H9 (cell line): ENCODE measurements around the gene OPHN1. TPM values are rescaled to one million over a fixed set of nuclear protein-coding genes. Genes with fewer than 3 reads are reported as not detected.

Source experiments
- DNase-seq: peaks from one replicate; pipeline ENCODE4 v3.0.0-alpha.2; 2017
- H2AFZ ChIP-seq: one replicate; pipeline ENCODE4 v1.6.1; 2013; ENCODE audit warnings: mild to moderate bottlenecking, low read length, control low read depth, moderate library complexity
- H2AK5ac ChIP-seq: 2 replicates; pipeline ENCODE4 v1.6.1; 2013; ENCODE audit warnings: low read length, control low read depth, mixed read lengths; ENCODE audit not compliant: insufficient read length
- H2BK120ac ChIP-seq: one replicate; pipeline ENCODE4 v1.6.1; 2013; ENCODE audit warnings: low read depth, mild to moderate bottlenecking, low read length, control low read depth, inconsistent platforms; ENCODE audit not compliant: poor library complexity, severe bottlenecking
- H2BK12ac ChIP-seq: 2 replicates; pipeline ENCODE4 v1.6.1; 2013; ENCODE audit warnings: low read length, control low read depth, mixed read lengths, low read depth; ENCODE audit not compliant: insufficient read length
- H2BK15ac ChIP-seq: 2 replicates; pipeline ENCODE4 v1.6.1; 2013; ENCODE audit warnings: low read depth, low read length, control low read depth
- H2BK20ac ChIP-seq: one replicate; pipeline ENCODE4 v1.6.1; 2013; ENCODE audit warnings: low read depth, mild to moderate bottlenecking, low read length, control low read depth, inconsistent platforms; ENCODE audit not compliant: poor library complexity, severe bottlenecking
- H2BK5ac ChIP-seq: 2 replicates; pipeline ENCODE4 v1.6.1; 2013; ENCODE audit warnings: low read length, control low read depth, mixed read lengths; ENCODE audit not compliant: insufficient read length
- H3K14ac ChIP-seq: 2 replicates; pipeline ENCODE4 v1.6.1; 2013; ENCODE audit warnings: low read length, control low read depth; ENCODE audit not compliant: insufficient read depth
- H3K18ac ChIP-seq: 2 replicates; pipeline ENCODE4 v1.6.1; 2013; ENCODE audit warnings: low read depth, mild to moderate bottlenecking, mixed read lengths, low read length, control low read depth; ENCODE audit not compliant: insufficient read length
- H3K23ac ChIP-seq: 2 replicates; pipeline ENCODE4 v1.6.1; 2013; ENCODE audit warnings: low read length, control low read depth, mixed read lengths, low read depth; ENCODE audit not compliant: insufficient read length
- H3K23me2 ChIP-seq: 2 replicates; pipeline ENCODE4 v1.6.1; 2013; ENCODE audit warnings: low read depth, mild to moderate bottlenecking, mixed read lengths, low read length, control low read depth; ENCODE audit not compliant: insufficient read length, poor library complexity, severe bottlenecking
- H3K27ac ChIP-seq: 2 replicates; pipeline ENCODE4 v1.5.1; 2013; ENCODE audit warnings: low read length, control low read depth, mixed read lengths, low read depth; ENCODE audit not compliant: insufficient read length
- H3K27me3 ChIP-seq: 2 replicates; pipeline ENCODE4 v1.6.1; 2013; ENCODE audit warnings: low read length, control low read depth, inconsistent platforms; ENCODE audit not compliant: insufficient read depth
- H3K4ac ChIP-seq: 2 replicates; pipeline ENCODE4 v1.6.1; 2013; ENCODE audit warnings: low read depth, mild to moderate bottlenecking, control low read depth, inconsistent platforms, low read length, moderate library complexity
- H3K4me1 ChIP-seq: 2 replicates; pipeline ENCODE4 v1.6.1; 2013; ENCODE audit warnings: low read length, control low read depth, inconsistent platforms; ENCODE audit not compliant: insufficient read depth
- H3K4me2 ChIP-seq: 2 replicates; pipeline ENCODE4 v1.6.1; 2013; ENCODE audit warnings: low read length, control low read depth, mixed read lengths; ENCODE audit not compliant: insufficient read length, insufficient read depth
- H3K56ac ChIP-seq: 2 replicates; pipeline ENCODE4 v1.6.1; 2013; ENCODE audit warnings: low read depth, mild to moderate bottlenecking, mixed read lengths, low read length, control low read depth; ENCODE audit not compliant: insufficient read length
- H3K79me1 ChIP-seq: 2 replicates; pipeline ENCODE4 v1.6.1; 2013; ENCODE audit warnings: low read depth, mild to moderate bottlenecking, moderate library complexity, low read length, control low read depth, inconsistent platforms; ENCODE audit not compliant: insufficient read depth, poor library complexity, severe bottlenecking
- H3K79me2 ChIP-seq: 2 replicates; pipeline ENCODE4 v1.6.1; 2013; ENCODE audit warnings: low read length, control low read depth, inconsistent platforms; ENCODE audit not compliant: insufficient read depth
- H3K9ac ChIP-seq: 2 replicates; pipeline ENCODE4 v1.6.1; 2013; ENCODE audit warnings: low read length, control low read depth, mixed read lengths; ENCODE audit not compliant: insufficient read length; ENCODE audit errors: extremely low read depth
- H3K9me3 ChIP-seq: one replicate; pipeline ENCODE4 v1.6.1; 2013; ENCODE audit warnings: low read depth, low read length, inconsistent platforms; ENCODE audit not compliant: control insufficient read depth
- H3T11ph ChIP-seq: one replicate; pipeline ENCODE4 v1.6.1; 2013; ENCODE audit warnings: mild to moderate bottlenecking, low read length, control low read depth, inconsistent platforms
- H4K20me1 ChIP-seq: one replicate; pipeline ENCODE4 v1.6.1; 2013; ENCODE audit not compliant: control insufficient read depth, insufficient read length, insufficient read depth
- H4K5ac ChIP-seq: 2 replicates; pipeline ENCODE4 v1.6.1; 2013; ENCODE audit warnings: low read depth, mild to moderate bottlenecking, mixed read lengths, low read length, control low read depth; ENCODE audit not compliant: insufficient read length
- H4K8ac ChIP-seq: replicated peaks from 2 replicates; pipeline ENCODE4 v1.6.1; 2013; ENCODE audit warnings: low read length, control low read depth, mixed read lengths, low read depth; ENCODE audit not compliant: insufficient read length
- H4K91ac ChIP-seq: 2 replicates; pipeline ENCODE4 v1.6.1; 2013; ENCODE audit warnings: low read depth, mild to moderate bottlenecking, moderate library complexity, mixed read lengths, low read length, control low read depth; ENCODE audit not compliant: insufficient read length
- H3K27ac Mint-ChIP-seq, 3 experiments: 2 replicates in 2 of 3; 3 replicates in 1 of 3; pipeline ENCODE4 v1.8.0; 2020 to 2021; ENCODE audit warnings: mixed read lengths in 3 of 3, mild to moderate bottlenecking in 1 of 3, moderate library complexity in 1 of 3
- H3K27me3 Mint-ChIP-seq: 2 replicates; pipeline ENCODE4 v1.8.0; 2021; ENCODE audit warnings: low read depth, mild to moderate bottlenecking, moderate library complexity, mixed read lengths
- H3K36me3 Mint-ChIP-seq, 3 experiments: 2 replicates in 2 of 3; 3 replicates in 1 of 3; pipeline ENCODE4 v1.8.0; 2020 to 2021; ENCODE audit warnings: low read depth in 3 of 3, mixed read lengths in 3 of 3; ENCODE audit not compliant: insufficient read depth in 1 of 3
- H3K4me1 Mint-ChIP-seq, 2 experiments: 2 replicates each; pipeline ENCODE4 v1.8.0; 2020; ENCODE audit warnings: mixed read lengths in 2 of 2
- H3K4me3 Mint-ChIP-seq, 2 experiments: 2 replicates in 1 of 2; 3 replicates in 1 of 2; pipeline ENCODE4 v1.8.0; 2020 to 2021; ENCODE audit warnings: mild to moderate bottlenecking in 2 of 2, mixed read lengths in 2 of 2, moderate library complexity in 1 of 2
- H3K9me3 Mint-ChIP-seq, 2 experiments: 2 replicates in 1 of 2; 3 replicates in 1 of 2; pipeline ENCODE4 v1.8.0; 2020; ENCODE audit warnings: mild to moderate bottlenecking in 2 of 2, mixed read lengths in 2 of 2, moderate library complexity in 1 of 2
- total RNA-seq: library from RNA; stranded (reverse); gene quantifications from 2 replicates; pipeline ENCODE4 v1.2.1, GENCODE V29; 2021
- TF ChIP-seq, protein P1 (sequence below): fragments of 200-600 bp; sonication (generic); conservative IDR thresholded peaks from 3 replicates; pipeline ENCODE4 v1.8.0; 2021; ENCODE audit warnings: antibody characterized with exemption, mild to moderate bottlenecking

The OPHN1 gene
- total RNA-seq, 1 experiment from 2014 or later = 1.5 TPM

DNA sequence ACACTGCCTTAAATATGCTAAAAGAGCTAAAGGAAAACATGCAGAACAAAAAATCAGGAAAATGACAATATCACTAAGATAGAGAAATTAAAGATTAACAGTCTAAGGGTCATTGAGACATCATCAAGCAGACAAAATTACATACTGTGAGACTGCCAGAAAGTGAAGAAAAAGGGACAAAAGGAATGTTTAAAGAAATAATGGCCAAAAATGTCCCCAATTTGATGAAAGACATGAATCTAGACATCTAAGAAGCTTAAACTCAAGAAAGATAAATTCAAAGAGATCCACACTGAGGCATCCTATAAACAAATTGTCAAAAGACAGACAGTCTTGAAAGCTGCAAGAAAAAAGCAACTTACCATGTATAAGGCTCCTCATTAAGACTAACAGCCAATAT is 63.7 kb downstream of the OPHN1 start:
- DNase-seq = no peak
- no peak overlapping the region for H3K27ac ChIP-seq
- no peaks in the 10 kb centered on the region for H3K23me2 ChIP-seq
- Mint-ChIP-seq H3K4me3 (no peak overlapping the region), H3K36me3 (peaks cover 0 to 2% (median 0%) of the 10 kb centered on the region in 3 experiments; a peak in 2 of 7 replicates), H3K27me3 (no peaks in the 10 kb centered on the region), H3K4me1 (no peaks in the 10 kb centered on the region), H3K27ac (no peak overlapping the region), H3K9me3 (peaks cover 60 to 71% of the 10 kb centered on the region in 2 experiments)
- no peak overlapping the region for H3K4ac ChIP-seq
- H3K27me3 ChIP-seq = no peaks in the 10 kb centered on the region
- H2BK120ac ChIP-seq = no peak overlapping the region
- H2BK15ac ChIP-seq = no peak overlapping the region
- H2BK20ac ChIP-seq = no peak overlapping the region
- no peaks in the 10 kb centered on the region for H3K79me1 ChIP-seq
- H3K9me3 ChIP-seq = peaks cover 46% of the 10 kb centered on the region
- no peak overlapping the region for H4K91ac ChIP-seq
- no peaks in the 10 kb centered on the region for H3K4me1 ChIP-seq
- H3K56ac ChIP-seq = no peak overlapping the region
- no peaks in the 10 kb centered on the region for H4K20me1 ChIP-seq
- no peak overlapping the region for H3K4me2 ChIP-seq
- no peak overlapping the region for H4K5ac ChIP-seq
- TF ChIP-seq, protein P1, sequence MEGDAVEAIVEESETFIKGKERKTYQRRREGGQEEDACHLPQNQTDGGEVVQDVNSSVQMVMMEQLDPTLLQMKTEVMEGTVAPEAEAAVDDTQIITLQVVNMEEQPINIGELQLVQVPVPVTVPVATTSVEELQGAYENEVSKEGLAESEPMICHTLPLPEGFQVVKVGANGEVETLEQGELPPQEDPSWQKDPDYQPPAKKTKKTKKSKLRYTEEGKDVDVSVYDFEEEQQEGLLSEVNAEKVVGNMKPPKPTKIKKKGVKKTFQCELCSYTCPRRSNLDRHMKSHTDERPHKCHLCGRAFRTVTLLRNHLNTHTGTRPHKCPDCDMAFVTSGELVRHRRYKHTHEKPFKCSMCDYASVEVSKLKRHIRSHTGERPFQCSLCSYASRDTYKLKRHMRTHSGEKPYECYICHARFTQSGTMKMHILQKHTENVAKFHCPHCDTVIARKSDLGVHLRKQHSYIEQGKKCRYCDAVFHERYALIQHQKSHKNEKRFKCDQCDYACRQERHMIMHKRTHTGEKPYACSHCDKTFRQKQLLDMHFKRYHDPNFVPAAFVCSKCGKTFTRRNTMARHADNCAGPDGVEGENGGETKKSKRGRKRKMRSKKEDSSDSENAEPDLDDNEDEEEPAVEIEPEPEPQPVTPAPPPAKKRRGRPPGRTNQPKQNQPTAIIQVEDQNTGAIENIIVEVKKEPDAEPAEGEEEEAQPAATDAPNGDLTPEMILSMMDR = no peak
- H2BK12ac ChIP-seq = no peak overlapping the region
- no peak overlapping the region for H3K18ac ChIP-seq
- H3K14ac ChIP-seq = no peak overlapping the region
- H3T11ph ChIP-seq = no peak overlapping the region
- no peak overlapping the region for H4K8ac ChIP-seq
- H2BK5ac ChIP-seq = no peak overlapping the region
- no peak overlapping the region for H2AFZ ChIP-seq
- no peak overlapping the region for H3K23ac ChIP-seq
- H2AK5ac ChIP-seq = no peak overlapping the region
- H3K79me2 ChIP-seq = no peaks in the 10 kb centered on the region
- no peak overlapping the region for H3K9ac ChIP-seq
